Small intestine (tissue), 7 donors: ENCODE results near the gene MCF2L2. TPM values are rescaled to one million over a fixed set of nuclear protein-coding genes. Genes with fewer than 3 reads are reported as not detected.

ENCODE experiments used
- DNase-seq, 2 donors: peaks; one replicate each; pipeline versions ENCODE4 v3.0.0 to v3.0.0-alpha.2; 2013
- FAIRE-seq: peaks from 2 replicates; lab custom pipeline; 2012; peaks lifted over from hg19 to GRCh38; lab: Jason Lieb, UNC
- H3K27ac ChIP-seq, 3 donors: one replicate each; pipeline ENCODE4 v1.5.1; 2013; ENCODE audit warnings: low read length in 2 of 3, mild to moderate bottlenecking in 2 of 3, control low read depth in 1 of 3, inconsistent platforms in 1 of 3, low read depth in 1 of 3, moderate library complexity in 1 of 3
- H3K27me3 ChIP-seq, 3 donors: one replicate each; pipeline ENCODE4 v1.6.1; 2013; ENCODE audit warnings: low read length in 3 of 3, inconsistent platforms in 1 of 3; ENCODE audit not compliant: control insufficient read depth in 3 of 3, insufficient read depth in 3 of 3
- H3K36me3 ChIP-seq, 3 donors: one replicate each; pipeline ENCODE4 v1.6.1; 2013; ENCODE audit warnings: low read length in 3 of 3, inconsistent platforms in 1 of 3, low read depth in 1 of 3, mild to moderate bottlenecking in 1 of 3, moderate library complexity in 1 of 3; ENCODE audit not compliant: control insufficient read depth in 3 of 3, insufficient read depth in 2 of 3
- H3K4me1 ChIP-seq, 3 donors: one replicate each; pipeline ENCODE4 v1.6.1; 2013; ENCODE audit warnings: low read length in 2 of 3, inconsistent platforms in 1 of 3, low read depth in 1 of 3, mild to moderate bottlenecking in 1 of 3, moderate library complexity in 1 of 3; ENCODE audit not compliant: control insufficient read depth in 3 of 3, insufficient read depth in 2 of 3
- H3K4me3 ChIP-seq, 3 donors: one replicate each; pipeline ENCODE4 v1.5.1; 2013; ENCODE audit warnings: low read length in 3 of 3, control low read depth in 1 of 3, inconsistent platforms in 1 of 3, low read depth in 1 of 3, mild to moderate bottlenecking in 1 of 3, moderate library complexity in 1 of 3
- H3K9me3 ChIP-seq, 2 donors: one replicate each; pipeline ENCODE4 v1.6.1; 2013; ENCODE audit warnings: low read depth in 1 of 2, low read length in 1 of 2; ENCODE audit not compliant: control insufficient read depth in 2 of 2, insufficient read depth in 1 of 2
- WGBS, 3 donors: extraction: QIAGEN DNeasy Blood & Tissue Kit; methylation state at CpG; one replicate each; pipeline ENCODE4 v1.1.7; 2013; 5-methylcytosine and 5-hydroxymethylcytosine counted together
- polyA plus RNA-seq, 4 donors: library from polyadenylated mRNA; stranded (reverse) in 3 of 4; unstranded in 1 of 4; fragments of 200-250 nt in 3 of 4; fragments of 120-200 nt in 1 of 4; gene quantifications; one replicate each; pipeline versions ENCODE4 v1.2.1 to v1.2.3, GENCODE V29; 2013
- donor health status: healthy with polysubstance abuse.
- donor health status: control.
- donor health status: control.
- donor health status: Bipolar disorder and iron deficiency.
- donor health status: healthy.

The MCF2L2 gene
- polyA plus RNA-seq, 4 donors = 1.1 to 1.3 (median 1.2) TPM; not detected in 1

GRCh38 chr3:183270344-183270743 lies 158.1 kb downstream of the MCF2L2 start:
- Histone ChIP-seq H3K4me1 (peaks cover 4 to 35% (median 10%) of the 10 kb centered on the region in 3 donors), H3K4me3 (no peak overlapping the region), H3K36me3 (peaks cover 0 to 17% (median 9%) of the 10 kb centered on the region in 3 donors), H3K9me3 (no peaks in the 10 kb centered on the region), H3K27ac (peak overlapping the region in 1 of 3 donors; percentile 65), H3K27me3 (no peaks in the 10 kb centered on the region)
- DNase-seq (peak in 1 of 2 donors; percentile 50), FAIRE-seq (no peak)
- 36 to 81% (median 52%) methylated on average over 7 of the region's 7 CpGs for WGBS, 3 donors

- Histone ChIP-seq H3K27me3 (no peaks in the 10 kb centered on the region), H3K36me3 (peaks cover 0 to 21% (median 7%) of the 10 kb centered on the region in 3 donors), H3K4me1 (peaks cover 4 to 43% (median 5%) of the 10 kb centered on the region in 3 donors), H3K9me3 (no peaks in the 10 kb centered on the region), H3K4me3 (no peak overlapping the region), H3K27ac (peak overlapping the region in 2 of 3 donors; percentile 65 to 84)
- FAIRE-seq = no peak
- DNase-seq = no peak
- WGBS, 3 donors = 91 to 95% (median 93%) methylated on average over 13 of the region's 13 CpGs
These were observed 159.1 kb downstream of the MCF2L2 start for GRCh38 chr3:183269345-183269744.

- Histone ChIP-seq H3K9me3 (no peaks in the 10 kb centered on the region), H3K27ac (peak overlapping the region; percentile 73 to 88 (median 84)), H3K4me1 (peaks cover 4 to 53% (median 11%) of the 10 kb centered on the region in 3 donors), H3K36me3 (peaks cover 0 to 19% (median 7%) of the 10 kb centered on the region in 3 donors), H3K4me3 (no peak overlapping the region), H3K27me3 (no peaks in the 10 kb centered on the region)
- FAIRE-seq = no peak
- 33 to 64% (median 51%) methylated on average over 5 of the region's 5 CpGs for WGBS, 3 donors
- DNase-seq = no peak
These were observed 160.1 kb downstream of the MCF2L2 start for GRCh38 chr3:183268366-183268765.

- Histone ChIP-seq H3K27ac (peak overlapping the region; percentile 84 to 90 (median 88)), H3K4me1 (peaks cover 10 to 65% (median 16%) of the 10 kb centered on the region in 3 donors), H3K9me3 (no peaks in the 10 kb centered on the region), H3K36me3 (peaks cover 0 to 21% (median 7%) of the 10 kb centered on the region in 3 donors), H3K27me3 (no peaks in the 10 kb centered on the region), H3K4me3 (peak overlapping the region in 1 of 3 donors; percentile 37)
- FAIRE-seq (peak; percentile 59), DNase-seq (peak; percentile 88 to 98)
- 24 to 64% (median 48%) methylated on average over 5 of the region's 5 CpGs for WGBS, 3 donors
These were observed 161.3 kb downstream of the MCF2L2 start for GRCh38 chr3:183267140-183267539.

- Histone ChIP-seq H3K27me3 (no peaks in the 10 kb centered on the region), H3K4me3 (peak overlapping the region in 1 of 3 donors; percentile 34), H3K9me3 (no peaks in the 10 kb centered on the region), H3K36me3 (peaks cover 0 to 21% (median 7%) of the 10 kb centered on the region in 3 donors), H3K4me1 (peaks cover 10 to 66% (median 16%) of the 10 kb centered on the region in 3 donors), H3K27ac (peak overlapping the region; percentile 84 to 90 (median 87))
- no peak for DNase-seq
- WGBS, 3 donors = 21 to 64% (median 35%) methylated on average over 3 of the region's 3 CpGs
- no peak for FAIRE-seq
These were observed 162.0 kb downstream of the MCF2L2 start for GRCh38 chr3:183266454-183266853.

- WGBS, 3 donors = 11 to 58% (median 39%) methylated on average over 5 of the region's 5 CpGs
- FAIRE-seq = peak; percentile 61
These were observed 162.5 kb downstream of the MCF2L2 start for GRCh38 chr3:183265834-183266417.

GRCh38 chr3:183265157-183265642 lies 163.2 kb downstream of the MCF2L2 start:
- H3K27ac ChIP-seq = peak overlapping the region; percentile 84 to 90 (median 89)
- DNase-seq = peak; percentile 59 to 64
- H3K27me3 ChIP-seq = no peaks in the 10 kb centered on the region
- H3K4me3 ChIP-seq = peak overlapping the region in 1 of 3 donors; percentile 34
- peaks cover 0 to 18% (median 4%) of the 10 kb centered on the region in 3 donors for H3K36me3 ChIP-seq
- WGBS, 3 donors = 23 to 47% (median 45%) methylated on average over 15 of the region's 15 CpGs
- FAIRE-seq = no peak
- H3K9me3 ChIP-seq = no peaks in the 10 kb centered on the region
- H3K4me1 ChIP-seq = peaks cover 10 to 77% (median 16%) of the 10 kb centered on the region in 3 donors

More at GRCh38 chr3:183265834-183266417, 162.5 kb downstream of the MCF2L2 start:
- H3K4me3 ChIP-seq = peak overlapping the region in 1 of 3 donors; percentile 34
- H3K4me1 ChIP-seq = peaks cover 10 to 70% (median 16%) of the 10 kb centered on the region in 3 donors
- H3K9me3 ChIP-seq = no peaks in the 10 kb centered on the region
- H3K36me3 ChIP-seq = peaks cover 0 to 21% (median 7%) of the 10 kb centered on the region in 3 donors
- H3K27ac ChIP-seq = peak overlapping the region; percentile 84 to 90 (median 89)
- DNase-seq = peak; percentile 93 to 99
- no peaks in the 10 kb centered on the region for H3K27me3 ChIP-seq

GRCh38 chr3:183264268-183264667 lies 164.2 kb downstream of the MCF2L2 start:
- Histone ChIP-seq H3K9me3 (no peaks in the 10 kb centered on the region), H3K36me3 (peaks cover 0 to 22% (median 0%) of the 10 kb centered on the region in 3 donors), H3K27ac (peak overlapping the region; percentile 24 to 90 (median 89)), H3K4me3 (peak overlapping the region in 1 of 3 donors; percentile 5), H3K27me3 (no peaks in the 10 kb centered on the region), H3K4me1 (peaks cover 8 to 86% (median 16%) of the 10 kb centered on the region in 3 donors)
- WGBS, 3 donors = 21 to 51% (median 38%) methylated on average over 5 of the region's 5 CpGs
- FAIRE-seq = no peak
- peak; percentile 24 to 35 for DNase-seq
